ENCODE results near the gene PLPP4.

- TF ChIP-seq, protein P1, sequence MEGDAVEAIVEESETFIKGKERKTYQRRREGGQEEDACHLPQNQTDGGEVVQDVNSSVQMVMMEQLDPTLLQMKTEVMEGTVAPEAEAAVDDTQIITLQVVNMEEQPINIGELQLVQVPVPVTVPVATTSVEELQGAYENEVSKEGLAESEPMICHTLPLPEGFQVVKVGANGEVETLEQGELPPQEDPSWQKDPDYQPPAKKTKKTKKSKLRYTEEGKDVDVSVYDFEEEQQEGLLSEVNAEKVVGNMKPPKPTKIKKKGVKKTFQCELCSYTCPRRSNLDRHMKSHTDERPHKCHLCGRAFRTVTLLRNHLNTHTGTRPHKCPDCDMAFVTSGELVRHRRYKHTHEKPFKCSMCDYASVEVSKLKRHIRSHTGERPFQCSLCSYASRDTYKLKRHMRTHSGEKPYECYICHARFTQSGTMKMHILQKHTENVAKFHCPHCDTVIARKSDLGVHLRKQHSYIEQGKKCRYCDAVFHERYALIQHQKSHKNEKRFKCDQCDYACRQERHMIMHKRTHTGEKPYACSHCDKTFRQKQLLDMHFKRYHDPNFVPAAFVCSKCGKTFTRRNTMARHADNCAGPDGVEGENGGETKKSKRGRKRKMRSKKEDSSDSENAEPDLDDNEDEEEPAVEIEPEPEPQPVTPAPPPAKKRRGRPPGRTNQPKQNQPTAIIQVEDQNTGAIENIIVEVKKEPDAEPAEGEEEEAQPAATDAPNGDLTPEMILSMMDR (IDR thresholded peaks at IDR 0.05; ENCODE audit: borderline replicate concordance, extremely low read depth, low read length, poor library complexity, severe bottlenecking), result no peak
- no peak for TF ChIP-seq EZH2 (IDR thresholded peaks at IDR 0.05; ENCODE audit: borderline replicate concordance, low read depth, low read length, severe bottlenecking)
These were observed 113.4 kb downstream of the PLPP4 start for GRCh38 chr10:120570418-120570817.

Measured in DND-41 (cell line).